ENCODE results near the gene SLC24A3.

SLC24A3 gene

DNA sequence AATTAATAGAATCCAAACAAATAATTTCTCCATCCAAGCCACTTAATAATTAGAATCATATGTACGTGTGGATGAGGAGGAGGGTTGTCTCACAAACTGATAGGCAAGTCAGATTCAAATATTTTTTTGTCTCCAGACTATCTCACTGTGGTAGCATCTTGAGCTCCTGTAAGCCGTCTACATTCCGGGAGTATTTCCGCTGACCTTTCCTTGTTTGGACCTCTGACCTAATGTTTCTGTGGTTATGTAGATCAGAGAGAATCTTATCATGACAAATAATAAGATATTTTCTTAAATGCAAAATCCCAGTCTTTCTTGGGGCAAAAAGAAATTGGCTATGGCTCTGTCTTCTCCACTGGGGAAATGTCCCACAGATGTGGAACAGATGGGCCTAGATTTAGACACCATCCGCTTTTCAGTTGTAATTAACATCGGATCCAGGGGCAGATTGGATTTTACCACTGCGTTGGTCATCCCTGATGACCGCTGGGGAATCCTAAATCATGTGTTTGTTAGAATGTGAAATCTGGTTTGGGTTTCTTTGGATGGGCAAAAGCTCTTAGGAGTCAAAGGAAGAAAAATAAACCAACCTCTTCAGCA is 348.5 kb downstream of the SLC24A3 start:
- TF ChIP-seq, protein P1, sequence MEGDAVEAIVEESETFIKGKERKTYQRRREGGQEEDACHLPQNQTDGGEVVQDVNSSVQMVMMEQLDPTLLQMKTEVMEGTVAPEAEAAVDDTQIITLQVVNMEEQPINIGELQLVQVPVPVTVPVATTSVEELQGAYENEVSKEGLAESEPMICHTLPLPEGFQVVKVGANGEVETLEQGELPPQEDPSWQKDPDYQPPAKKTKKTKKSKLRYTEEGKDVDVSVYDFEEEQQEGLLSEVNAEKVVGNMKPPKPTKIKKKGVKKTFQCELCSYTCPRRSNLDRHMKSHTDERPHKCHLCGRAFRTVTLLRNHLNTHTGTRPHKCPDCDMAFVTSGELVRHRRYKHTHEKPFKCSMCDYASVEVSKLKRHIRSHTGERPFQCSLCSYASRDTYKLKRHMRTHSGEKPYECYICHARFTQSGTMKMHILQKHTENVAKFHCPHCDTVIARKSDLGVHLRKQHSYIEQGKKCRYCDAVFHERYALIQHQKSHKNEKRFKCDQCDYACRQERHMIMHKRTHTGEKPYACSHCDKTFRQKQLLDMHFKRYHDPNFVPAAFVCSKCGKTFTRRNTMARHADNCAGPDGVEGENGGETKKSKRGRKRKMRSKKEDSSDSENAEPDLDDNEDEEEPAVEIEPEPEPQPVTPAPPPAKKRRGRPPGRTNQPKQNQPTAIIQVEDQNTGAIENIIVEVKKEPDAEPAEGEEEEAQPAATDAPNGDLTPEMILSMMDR (IDR thresholded peaks at IDR 0.05; ENCODE audit: low read depth, low read length, missing control alignments), result no peak
- no peak overlapping the region for H3K4me3 ChIP-seq (ENCODE audit: low read depth, low read length)
- DNase-seq (ENCODE audit: low read depth), result no peak
- in situ Hi-C loops (cut with HindIII; ENCODE audit: low sequenced_read_pairs), result no loop called here

DNA sequence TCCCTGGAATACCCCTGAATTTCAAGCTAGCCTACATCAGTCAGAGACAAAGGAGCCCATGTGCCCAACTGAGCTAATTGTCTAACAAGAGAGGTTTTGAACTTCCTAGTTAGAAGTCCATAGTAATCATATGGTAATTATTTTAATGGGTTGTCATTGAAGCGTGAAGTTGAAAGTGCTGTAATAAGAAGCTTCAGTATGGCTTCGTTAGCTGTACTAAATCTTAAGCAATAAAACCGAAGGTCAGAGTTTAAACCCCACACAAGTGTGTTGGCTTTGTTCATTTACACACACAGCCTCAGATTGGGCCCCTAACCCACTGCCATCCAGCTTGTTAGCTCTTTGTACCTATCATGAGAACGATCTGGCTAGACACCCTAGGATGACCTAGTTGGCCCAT is 350.0 kb downstream of the SLC24A3 start:
- in situ Hi-C loops (cut with HindIII; ENCODE audit: low sequenced_read_pairs), result no loop called here
- DNase-seq (ENCODE audit: low read depth), result no peak
- H3K4me3 ChIP-seq (ENCODE audit: low read depth, low read length), result no peak overlapping the region
- TF ChIP-seq, protein P1 (IDR thresholded peaks at IDR 0.05; ENCODE audit: low read depth, low read length, missing control alignments), result no peak

DNA sequence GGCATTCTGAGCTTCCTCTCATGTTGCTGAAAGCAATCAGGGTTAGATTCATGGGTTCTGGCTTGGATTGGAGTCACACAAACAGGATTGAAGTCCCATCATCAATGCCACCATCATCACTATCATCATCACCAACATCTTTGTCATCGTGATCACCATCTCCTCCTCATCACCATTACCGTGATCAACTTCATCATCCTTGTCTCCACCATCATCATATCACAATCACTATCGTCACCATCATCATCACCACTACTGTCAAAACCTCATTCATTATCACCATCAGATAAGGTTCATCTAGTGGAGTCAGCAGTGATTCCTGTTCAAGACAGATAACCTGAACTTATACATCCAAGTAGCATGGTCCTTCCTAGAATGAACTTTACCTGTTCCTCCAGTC is 351.8 kb downstream of the SLC24A3 start:
- no peak for DNase-seq (ENCODE audit: low read depth)
- no peak overlapping the region for H3K4me3 ChIP-seq (ENCODE audit: low read depth, low read length)
- TF ChIP-seq, protein P1 (IDR thresholded peaks at IDR 0.05; ENCODE audit: low read depth, low read length, missing control alignments), result no peak
- in situ Hi-C loops (cut with HindIII; ENCODE audit: low sequenced_read_pairs), result no loop called here

DNA sequence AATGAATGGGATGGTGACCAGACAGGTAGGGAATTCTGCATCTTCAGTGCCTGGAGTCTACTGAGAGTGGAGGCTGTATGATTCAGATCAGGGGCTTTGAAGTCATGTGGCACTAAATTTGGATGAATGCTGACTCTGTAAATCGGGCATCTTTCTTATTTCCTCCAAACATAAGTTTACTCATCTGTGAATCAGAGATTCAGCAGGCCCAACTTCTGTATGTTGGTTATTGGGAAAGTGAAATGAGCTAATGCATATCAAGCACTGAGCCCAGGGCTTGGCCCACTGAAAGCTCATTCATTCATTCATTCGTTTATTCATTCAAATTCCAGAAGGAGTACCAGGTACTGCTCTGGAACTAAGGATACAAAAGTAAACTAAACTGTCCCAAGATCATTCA is 353.3 kb downstream of the SLC24A3 start:
- TF ChIP-seq, protein P1 (IDR thresholded peaks at IDR 0.05; ENCODE audit: low read depth, low read length, missing control alignments), result no peak
- no peak overlapping the region for H3K4me3 ChIP-seq (ENCODE audit: low read depth, low read length)
- in situ Hi-C loops (cut with HindIII; ENCODE audit: low sequenced_read_pairs), result no loop called here
- no peak for DNase-seq (ENCODE audit: low read depth)

DNA sequence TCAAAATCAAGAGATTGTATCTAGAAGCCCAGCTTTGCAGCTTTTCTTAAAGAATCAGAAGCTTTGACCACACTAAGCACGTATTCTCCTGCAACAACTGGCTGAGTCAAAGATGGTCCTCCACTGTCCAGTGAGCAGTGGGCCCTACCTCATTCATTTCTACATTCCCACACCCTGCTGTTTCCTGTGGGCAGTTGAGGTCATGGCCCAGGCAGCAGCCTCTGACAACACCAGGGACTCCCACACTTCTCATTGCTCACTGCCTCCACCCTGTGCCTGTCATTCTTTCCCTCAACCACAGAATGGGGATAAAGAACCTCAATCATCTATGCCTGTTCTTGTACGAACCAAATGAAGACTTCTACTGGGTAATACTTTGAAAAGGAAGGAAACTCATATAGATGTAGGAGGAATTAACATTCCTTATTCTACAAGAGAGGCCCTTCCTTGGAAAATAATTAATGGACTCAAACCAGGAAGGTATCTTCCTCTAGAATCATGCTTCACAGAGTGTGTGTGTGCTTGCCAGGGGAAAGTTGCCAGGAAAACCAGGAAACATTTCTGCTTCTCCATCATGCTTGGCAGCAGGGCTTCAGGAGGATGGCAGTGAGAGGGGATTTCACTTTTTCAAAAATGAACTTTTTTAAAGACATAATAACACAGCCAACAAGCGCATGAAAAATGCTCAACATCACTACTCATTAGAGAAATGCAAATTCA is 353.9 kb downstream of the SLC24A3 start:
- in situ Hi-C loops (cut with HindIII; ENCODE audit: low sequenced_read_pairs), result no loop called here
- DNase-seq (ENCODE audit: low read depth), result no peak
- H3K4me3 ChIP-seq (ENCODE audit: low read depth, low read length), result no peak overlapping the region
- TF ChIP-seq, protein P1 (IDR thresholded peaks at IDR 0.05; ENCODE audit: low read depth, low read length, missing control alignments), result no peak

DNA sequence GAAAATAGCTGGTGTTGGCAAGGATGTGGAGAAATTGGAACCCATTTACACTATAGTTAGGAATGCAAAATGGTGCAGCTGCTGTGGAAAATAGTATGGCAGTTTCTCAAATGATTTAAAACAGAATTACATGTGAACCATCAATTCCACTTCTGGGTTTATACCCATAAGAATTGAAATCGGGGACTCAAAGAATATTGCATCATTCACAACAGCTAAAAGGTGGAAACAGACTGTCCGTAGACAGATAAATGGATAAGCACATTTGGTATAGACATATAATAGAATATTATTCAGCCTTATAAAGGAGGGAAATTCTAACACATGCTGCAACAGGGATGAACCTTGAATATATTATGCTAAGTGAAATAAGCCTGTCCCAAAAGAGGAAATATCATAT is 355.7 kb downstream of the SLC24A3 start:
- H3K4me3 ChIP-seq (ENCODE audit: low read depth, low read length), result no peak overlapping the region
- in situ Hi-C loops (cut with HindIII; ENCODE audit: low sequenced_read_pairs), result no loop called here
- TF ChIP-seq, protein P1 (IDR thresholded peaks at IDR 0.05; ENCODE audit: low read depth, low read length, missing control alignments), result no peak
- DNase-seq (ENCODE audit: low read depth), result no peak
